ENCODE measurements around the gene LRCH3.

DNA sequence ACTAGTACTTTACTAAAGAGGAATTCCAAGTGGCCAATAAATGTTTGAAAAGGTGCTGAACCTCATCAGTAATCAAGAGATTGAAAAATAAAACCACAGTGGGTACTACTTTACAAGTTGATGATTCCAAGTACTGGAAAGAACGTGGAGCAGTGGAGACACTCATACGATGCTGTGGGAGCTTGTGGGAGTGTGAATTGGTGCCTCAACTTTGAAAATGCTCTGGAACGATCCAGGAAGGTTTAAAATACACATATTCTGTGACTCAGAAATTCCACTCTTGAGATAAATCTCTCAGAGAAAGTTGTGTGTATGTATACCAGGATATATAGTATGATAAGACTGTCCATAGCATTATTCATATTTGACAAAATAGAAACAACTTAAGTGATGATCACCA lies 9.3 kb downstream of the LRCH3 start:
- TF ChIP-seq CTCF (conservative IDR thresholded peaks at IDR 0.05; ENCODE audit: low read depth, low read length) (no peak), EZH2phosphoT487 (IDR thresholded peaks at IDR 0.05; ENCODE audit: borderline replicate concordance, low read length) (no peak), EZH2 (IDR thresholded peaks at IDR 0.05; ENCODE audit: low read length, unreplicated experiment) (no peak)

Measured in PC-3 (cell line).